ENCODE measurements around the gene ASXL1. TPM values are rescaled to one million over a fixed set of nuclear protein-coding genes. Genes with fewer than 3 reads are reported as not detected.

The ASXL1 gene
- total RNA-seq, 4 donors from 2014 or later: 69.1 to 116 (median 102) TPM

- TF ChIP-seq POLR2A (IDR thresholded peaks at IDR 0.05) (no peak), CTCF (IDR thresholded peaks at IDR 0.05) (no peak)
- no peaks in the 10 kb centered on the region for H3K4me1 ChIP-seq
- no peak for DNase-seq
- no peaks in the 10 kb centered on the region for H3K36me3 ChIP-seq
- no peak overlapping the region for H3K27ac ChIP-seq
- H3K27me3 ChIP-seq: no peaks in the 10 kb centered on the region
- no peak overlapping the region for H3K4me3 ChIP-seq
- intact Hi-C loops (cut with DNase I; ENCODE audit: low total_unique reads): no loop called here
- no peaks in the 10 kb centered on the region for H3K9me3 ChIP-seq
These were observed 58.1 kb downstream of the ASXL1 start for GRCh38 chr20:32416206-32416605.

GRCh38 chr20:32418376-32418775, 60.2 kb downstream of the ASXL1 start:
- Histone ChIP-seq H3K9me3 (no peaks in the 10 kb centered on the region), H3K27ac (no peak overlapping the region), H3K4me1 (no peaks in the 10 kb centered on the region), H3K36me3 (no peaks in the 10 kb centered on the region), H3K27me3 (no peaks in the 10 kb centered on the region), H3K4me3 (no peak overlapping the region)
- intact Hi-C loops (cut with DNase I; ENCODE audit: low total_unique reads): no loop called here
- TF ChIP-seq CTCF (IDR thresholded peaks at IDR 0.05) (no peak), POLR2A (IDR thresholded peaks at IDR 0.05) (no peak)
- no peak for DNase-seq

GRCh38 chr20:32421290-32421689, 63.2 kb downstream of the ASXL1 start:
- TF ChIP-seq CTCF (IDR thresholded peaks at IDR 0.05) (no peak), POLR2A (IDR thresholded peaks at IDR 0.05) (no peak)
- Histone ChIP-seq H3K36me3 (no peaks in the 10 kb centered on the region), H3K4me1 (no peaks in the 10 kb centered on the region), H3K4me3 (no peak overlapping the region), H3K27ac (no peak overlapping the region), H3K27me3 (no peaks in the 10 kb centered on the region), H3K9me3 (no peaks in the 10 kb centered on the region)
- DNase-seq: no peak
- intact Hi-C loops (cut with DNase I; ENCODE audit: low total_unique reads): no loop called here

- Histone ChIP-seq H3K4me1 (no peaks in the 10 kb centered on the region), H3K27ac (no peak overlapping the region), H3K36me3 (no peaks in the 10 kb centered on the region), H3K4me3 (no peak overlapping the region), H3K9me3 (no peaks in the 10 kb centered on the region), H3K27me3 (no peaks in the 10 kb centered on the region)
- TF ChIP-seq POLR2A (IDR thresholded peaks at IDR 0.05) (no peak), CTCF (IDR thresholded peaks at IDR 0.05) (no peak)
- DNase-seq: no peak
- intact Hi-C loops (cut with DNase I; ENCODE audit: low total_unique reads): no loop called here
These were observed 69.9 kb downstream of the ASXL1 start for GRCh38 chr20:32427996-32428395.

GRCh38 chr20:32429343-32429742, 71.2 kb downstream of the ASXL1 start:
- TF ChIP-seq CTCF (IDR thresholded peaks at IDR 0.05) (no peak), POLR2A (IDR thresholded peaks at IDR 0.05) (no peak)
- intact Hi-C loops (cut with DNase I; ENCODE audit: low total_unique reads): no loop called here
- H3K4me1 ChIP-seq: no peaks in the 10 kb centered on the region
- H3K27ac ChIP-seq: no peak overlapping the region
- H3K27me3 ChIP-seq: no peaks in the 10 kb centered on the region
- H3K36me3 ChIP-seq: no peaks in the 10 kb centered on the region
- H3K4me3 ChIP-seq: no peak overlapping the region
- no peaks in the 10 kb centered on the region for H3K9me3 ChIP-seq
- DNase-seq: no peak
